Measurements from ENCODE around the gene PCGF2. TPM values are rescaled to one million over a fixed set of nuclear protein-coding genes. Genes with fewer than 3 reads are reported as not detected.

PCGF2 gene
- total and polyA plus RNA-seq, 10 of the 15 experiments (the other 5 are each of a cell fraction or from before 2014, with no cell fraction given): 2.7 to 35.6 (median 7.2) TPM

- CTCF ChIA-PET: no interaction called here
- H3K27me3 ChIP-seq (replicated peaks in 1 of 2; ENCODE audit: control insufficient read depth in 2 of 2, insufficient read depth in 2 of 2, low read length in 1 of 2): no peaks in the 10 kb centered on the region
- POLR2A ChIA-PET: interaction anchor here (0.5 kb wide), 1 partner anchor 65 kb away, joined by 3 read pairs; no protein-coding TSS in a partner anchor
- no peak overlapping the region for H3K4me3 ChIP-seq
- H3K27ac ChIP-seq (ENCODE audit: control insufficient read depth, insufficient read depth): no peak overlapping the region
- H3K36me3 ChIP-seq (ENCODE audit: control insufficient read depth in 2 of 2, insufficient read depth in 2 of 2, low read length in 1 of 2): peaks cover 25 to 44% of the 10 kb centered on the region in 2 experiments
- no peak for ATAC-seq
- peaks cover 16% of the 10 kb centered on the region for H3K4me1 ChIP-seq (ENCODE audit: control insufficient read depth, insufficient read depth, low read length)
- intact Hi-C loops (cut with micrococcal nuclease; ENCODE audit: unreplicated experiment) (no loop called here), in situ Hi-C loops (cut with MboI) (no loop called here)
- no peak overlapping the region for H3K9ac ChIP-seq (ENCODE audit: control insufficient read depth, insufficient read depth, low read length)
- FAIRE-seq: no peak
- no peak overlapping the region for H3K4me2 ChIP-seq (ENCODE audit: control insufficient read depth, insufficient read depth)
- H3K9me3 ChIP-seq (replicated peaks; ENCODE audit: control insufficient read depth, insufficient read depth, low read length): no peaks in the 10 kb centered on the region
- no TSS peak for BruUV-seq (replicated peaks)
- RAD21 ChIA-PET (ENCODE audit: unreplicated experiment): no interaction called here
- SMC1A ChIA-PET (ENCODE audit: uncharacterized antibody, unreplicated experiment): interaction anchor here (0.9 kb wide), 1 partner anchor 10 kb away, joined by 3 read pairs; no protein-coding TSS in a partner anchor
- H3K79me2 ChIP-seq (ENCODE audit: control insufficient read depth, insufficient read depth, low read length): peaks cover 23% of the 10 kb centered on the region
- 90% methylated on average over 23 of the region's 26 CpGs for WGBS (ENCODE audit: insufficient coverage, insufficient replicate concordance, low lambda C conversion rate, missing lambda C conversion rate)
- TF ChIP-seq PBX3 (IDR thresholded peaks at IDR 0.05; ENCODE audit: insufficient replicate concordance, low read depth, low read length) (no peak), EGR1 (IDR thresholded peaks at IDR 0.05; ENCODE audit: borderline replicate concordance in 1 of 2, low read depth in 2 of 2, low read length in 2 of 2) (no peak), POLR2A (IDR thresholded peaks at IDR 0.05; ENCODE audit: low read depth, low read length) (peak; percentile 54), POLR2AphosphoS2 (IDR thresholded peaks at IDR 0.05; ENCODE audit: low read depth, low read length) (peak; percentile 34; the same call in 1 of the 2 replicates)
- H2AFZ ChIP-seq (ENCODE audit: control insufficient read depth, low read depth, low read length): no peak overlapping the region
- H4K20me1 ChIP-seq (ENCODE audit: control insufficient read depth, insufficient read depth): no peaks in the 10 kb centered on the region
- DNase-seq (ENCODE audit: low read depth, low spot score): no peak
These were observed 36.2 kb downstream of the PCGF2 start for GRCh38 chr17:38711792-38712571.

Measured in GM12878 (cell line).